HG03521 (cell line): Measurements from ENCODE around the gene TMEM63A.
"Not testable (repeated sequence)": the region's sequence is repeated elsewhere in the genome, so short reads cannot be mapped to it uniquely, and the experiment has no call there.

Experiments
- ATAC-seq: cut with Tn5 transposase; IDR thresholded peaks from one replicate; pipeline ENCODE4 v1.9.1; 2021; ENCODE audit warnings: mild to moderate bottlenecking, moderate library complexity; ENCODE audit not compliant: unreplicated experiment

Gene TMEM63A

GRCh38 chr1:225823811-225824261 lies 58.3 kb downstream of the TMEM63A start:
- ATAC-seq: no peak

DNA sequence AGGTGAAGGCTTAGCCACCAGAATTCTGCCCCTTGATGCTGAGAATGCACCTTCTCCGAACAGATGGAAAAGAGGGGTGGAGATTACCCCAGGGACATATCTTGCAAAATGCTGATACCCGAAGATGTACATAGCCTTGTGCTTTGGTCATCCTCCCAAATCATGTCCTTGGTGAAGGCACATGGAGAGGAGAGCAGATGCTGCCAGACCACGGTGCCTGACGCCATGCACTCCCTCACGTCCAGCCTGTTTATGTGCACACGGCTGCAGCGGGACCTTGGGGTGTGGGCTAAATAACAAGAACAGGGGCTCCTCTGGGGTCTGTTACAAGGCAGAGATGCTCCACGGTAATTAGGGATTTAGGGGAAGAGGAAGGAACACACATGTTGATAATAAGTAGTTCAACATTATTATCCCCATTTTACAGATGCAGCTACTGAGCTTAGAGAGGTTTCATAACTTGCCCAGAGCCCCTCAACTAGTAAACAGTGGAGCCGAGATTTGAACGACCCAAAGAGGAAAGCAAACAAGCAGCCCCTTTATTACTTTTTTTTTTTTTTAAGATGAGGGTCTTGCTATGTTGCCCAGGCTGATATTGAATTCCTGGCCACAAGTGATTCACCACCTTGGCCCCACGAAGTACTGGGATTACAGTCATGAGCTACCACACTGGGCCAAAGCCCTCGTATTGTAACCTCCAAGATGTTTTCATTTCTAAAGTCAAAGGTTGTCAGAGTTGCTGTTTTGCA lies 59.4 kb downstream of the TMEM63A start:
- no peak for ATAC-seq

DNA sequence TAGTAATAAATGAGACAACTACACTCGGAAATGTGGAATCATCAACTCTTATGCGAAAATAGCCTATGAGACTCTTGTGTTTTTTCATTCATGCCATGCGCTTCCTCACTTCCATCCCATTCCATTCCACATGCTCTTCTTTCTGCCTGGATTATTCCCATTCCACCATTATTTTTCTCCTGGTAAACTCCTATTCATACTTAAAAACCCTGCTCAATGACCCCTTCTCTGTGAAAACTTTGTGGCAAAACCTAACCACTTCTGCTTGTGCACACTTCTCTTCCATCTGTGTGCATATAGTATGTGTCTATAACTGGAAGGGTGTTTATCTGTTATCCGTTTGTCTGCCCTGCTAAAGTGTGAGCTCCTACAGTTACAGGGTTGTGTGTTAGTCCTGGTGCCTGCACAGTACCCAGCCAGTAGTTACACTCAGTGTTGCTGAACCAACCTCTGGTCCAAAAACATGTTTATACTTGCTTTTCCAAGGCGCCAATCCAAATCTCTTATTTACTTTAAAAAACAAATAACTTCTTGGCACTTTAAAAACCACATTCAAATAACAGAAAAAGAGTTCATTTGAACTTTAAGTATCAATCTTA lies 61.6 kb downstream of the TMEM63A start:
- ATAC-seq: no peak

DNA sequence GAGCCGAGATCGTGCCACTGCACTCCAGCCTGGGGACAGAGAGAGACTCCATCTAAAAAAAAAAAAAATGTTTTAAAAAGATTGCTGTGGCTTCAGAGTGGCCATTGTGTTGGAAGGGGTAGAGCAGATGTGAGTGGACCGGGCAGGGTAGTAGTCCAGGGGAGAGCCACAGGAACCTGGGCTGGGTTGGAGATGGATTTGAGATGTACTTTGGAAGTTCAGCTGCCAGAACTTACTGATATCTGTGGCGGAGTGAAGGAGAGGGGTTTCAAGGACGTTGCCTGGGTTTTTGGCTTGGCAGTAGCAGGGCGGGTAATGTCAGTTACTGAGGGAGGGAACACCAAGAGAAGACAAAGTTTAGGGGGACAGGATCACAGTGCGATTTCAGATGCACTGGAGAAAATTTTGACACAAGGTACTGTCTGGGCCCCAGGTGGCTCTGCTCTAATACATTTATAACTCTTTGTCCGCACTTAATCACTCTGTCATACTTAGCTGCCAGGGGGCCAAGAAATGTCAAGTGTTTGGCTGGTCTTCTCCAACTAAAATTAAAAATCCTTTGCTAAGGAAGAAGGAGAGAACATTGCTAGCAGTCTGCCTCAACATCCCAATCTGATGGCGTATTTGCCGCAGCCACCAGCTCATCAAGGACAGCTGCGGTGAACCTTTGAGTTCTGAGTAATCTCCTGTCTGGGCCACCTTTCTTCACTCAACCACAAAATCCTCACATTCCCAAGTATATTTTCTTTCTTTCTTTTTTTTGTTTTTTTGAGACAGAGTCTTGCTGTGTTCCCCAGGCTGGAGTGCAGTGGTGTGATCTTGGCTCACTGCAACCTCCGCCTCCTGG lies 62.6 kb downstream of the TMEM63A start:
- no peak for ATAC-seq

DNA sequence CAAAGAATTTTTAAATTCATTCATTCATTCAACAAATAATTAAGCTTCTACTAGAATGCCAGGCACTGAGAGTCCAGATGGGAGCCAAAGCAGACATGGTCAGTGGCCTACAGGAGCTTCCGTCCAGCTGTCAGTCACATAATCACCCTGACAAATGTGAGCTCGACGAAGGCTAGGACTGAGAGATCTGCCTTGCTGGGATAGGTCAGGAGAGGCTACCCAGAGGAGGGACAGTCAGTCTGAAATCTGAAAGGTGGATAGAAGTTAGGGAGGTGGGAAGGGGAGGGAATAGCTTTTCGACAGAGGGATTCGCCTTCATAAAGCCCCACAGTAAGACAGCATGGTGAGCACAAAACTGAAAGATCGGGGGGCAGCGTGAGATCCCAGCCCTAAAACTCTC lies 64.0 kb downstream of the TMEM63A start:
- no peak for ATAC-seq

GRCh38 chr1:225817611-225818061 lies 64.5 kb downstream of the TMEM63A start:
- ATAC-seq: no peak

- no peak for ATAC-seq
These were observed 65.3 kb downstream of the TMEM63A start for GRCh38 chr1:225816643-225817538.

DNA sequence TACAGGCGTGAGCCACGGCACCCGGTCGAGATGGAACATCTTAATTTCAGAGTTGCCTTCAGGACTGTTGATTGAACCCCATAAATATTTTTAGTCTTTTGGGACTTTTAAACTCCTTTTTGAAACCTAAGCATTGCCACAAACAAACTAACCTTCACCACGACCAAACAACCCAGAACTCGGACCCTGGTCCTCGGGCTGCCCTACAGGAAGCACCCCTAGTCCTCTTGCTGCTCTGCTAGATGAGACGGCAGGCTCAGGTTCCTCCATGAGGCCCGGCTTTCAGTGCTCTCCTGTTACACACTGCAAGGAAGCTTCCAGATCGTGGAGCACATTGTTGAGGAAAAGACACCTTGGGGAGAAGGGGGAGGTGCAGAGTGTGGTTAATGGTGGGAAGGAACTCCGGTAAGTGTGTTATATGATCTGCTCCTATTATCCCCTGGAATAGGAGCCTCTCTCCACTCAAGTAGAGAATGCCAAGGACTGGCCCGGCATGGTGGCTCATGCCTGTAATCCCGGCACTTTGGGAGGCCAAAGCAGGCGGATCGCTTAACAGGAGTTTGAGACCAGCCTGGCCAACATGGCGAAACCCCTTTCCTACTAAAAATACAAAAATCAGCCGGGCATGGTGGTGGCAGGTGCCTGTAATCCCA lies 66.5 kb downstream of the TMEM63A start:
- ATAC-seq: no peak

GRCh38 chr1:225815090-225815489 lies 67.1 kb downstream of the TMEM63A start:
- not testable (repeated sequence) for ATAC-seq

- ATAC-seq: no peak
These were observed 67.8 kb downstream of the TMEM63A start for GRCh38 chr1:225814381-225814780.

DNA sequence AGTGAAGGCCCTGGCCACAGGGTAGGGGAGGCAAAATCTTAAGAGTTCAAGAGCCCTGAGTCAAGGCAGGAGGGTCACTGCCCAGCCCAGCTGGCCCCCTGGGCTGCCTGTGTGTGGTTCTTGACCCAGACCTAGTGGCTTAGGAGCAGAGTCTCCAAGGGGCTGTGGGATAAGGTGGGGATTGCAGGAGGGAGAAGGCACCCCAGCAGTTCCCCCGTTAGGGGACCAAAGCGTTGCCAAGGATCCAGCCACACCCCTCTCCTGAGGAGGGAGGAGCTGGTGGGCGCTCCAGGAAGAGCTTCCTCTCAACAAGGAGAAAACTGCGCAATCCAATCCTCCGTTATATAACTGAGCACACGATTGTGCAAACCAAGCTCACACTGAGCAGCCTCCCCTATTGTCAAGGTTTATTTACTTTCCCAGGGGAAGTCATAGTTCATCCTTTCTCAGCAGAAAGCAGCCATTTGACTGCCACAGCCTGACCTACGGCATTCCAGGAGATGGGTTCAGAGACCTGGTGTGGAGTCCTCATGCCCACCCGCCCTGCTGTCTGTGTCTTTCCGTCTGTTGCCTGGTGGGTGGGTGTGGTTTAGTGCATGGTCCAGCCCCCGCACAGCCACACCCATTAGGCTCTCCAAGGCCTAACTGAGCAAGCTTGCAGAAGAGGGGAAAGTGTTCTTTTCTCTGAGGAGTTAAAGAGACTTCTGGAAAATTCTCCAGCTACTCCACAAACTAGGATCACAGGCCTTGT lies 68.8 kb downstream of the TMEM63A start:
- ATAC-seq: no peak

- no peak for ATAC-seq
These were observed 69.5 kb downstream of the TMEM63A start for GRCh38 chr1:225812488-225813213.

DNA sequence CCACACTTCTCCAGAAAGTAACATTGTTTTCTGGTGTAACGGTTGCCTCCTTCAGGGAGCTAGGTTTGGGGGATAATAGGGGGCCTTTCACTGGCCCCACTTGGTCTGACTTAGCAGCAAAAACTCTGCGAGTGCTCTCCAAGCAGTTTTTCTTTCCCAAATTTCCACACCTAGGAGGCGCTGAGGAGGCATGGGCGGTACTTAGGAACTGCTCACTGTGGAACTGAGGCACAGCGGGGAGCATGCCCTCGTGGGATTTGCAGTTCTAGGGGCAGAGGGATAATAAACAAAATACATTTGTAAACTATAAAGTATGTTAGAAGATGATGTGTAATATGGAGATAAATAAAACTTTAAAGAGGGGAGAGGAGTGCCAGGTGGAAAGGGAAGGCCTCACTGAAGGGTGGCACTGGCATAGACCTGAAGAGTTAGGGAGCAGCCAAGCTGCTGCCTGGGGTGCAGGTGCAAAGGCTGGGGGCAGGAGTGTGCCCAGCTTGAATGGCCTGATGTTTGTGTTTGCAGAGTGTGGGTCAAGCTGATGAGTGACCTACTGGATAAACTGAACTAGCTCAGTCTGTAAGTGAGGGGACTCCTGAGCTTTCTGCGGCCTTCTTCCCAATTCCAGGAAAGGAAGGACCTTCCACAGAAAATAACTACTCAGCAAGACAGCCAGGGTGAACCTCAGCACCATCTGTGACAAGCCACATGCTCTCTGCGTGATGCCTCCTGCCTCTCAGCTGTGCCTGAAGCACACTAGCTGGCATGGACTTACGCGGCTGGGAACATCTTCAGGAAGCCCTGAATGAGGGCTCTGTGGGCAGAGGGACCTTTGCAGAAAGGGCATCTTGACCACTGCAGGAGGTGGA lies 70.3 kb downstream of the TMEM63A start:
- no peak for ATAC-seq

- not testable (repeated sequence) for ATAC-seq
These were observed 71.3 kb downstream of the TMEM63A start for GRCh38 chr1:225810579-225811538.

GRCh38 chr1:225809842-225810578 lies 72.2 kb downstream of the TMEM63A start, which contains the start of gene EPHX1:
Gene EPHX1, plus strand, starts transcription at chr1:225810124. Its CDS starts 18,606 bp downstream, at chr1:225828730.
- peak; percentile 88 for ATAC-seq

DNA sequence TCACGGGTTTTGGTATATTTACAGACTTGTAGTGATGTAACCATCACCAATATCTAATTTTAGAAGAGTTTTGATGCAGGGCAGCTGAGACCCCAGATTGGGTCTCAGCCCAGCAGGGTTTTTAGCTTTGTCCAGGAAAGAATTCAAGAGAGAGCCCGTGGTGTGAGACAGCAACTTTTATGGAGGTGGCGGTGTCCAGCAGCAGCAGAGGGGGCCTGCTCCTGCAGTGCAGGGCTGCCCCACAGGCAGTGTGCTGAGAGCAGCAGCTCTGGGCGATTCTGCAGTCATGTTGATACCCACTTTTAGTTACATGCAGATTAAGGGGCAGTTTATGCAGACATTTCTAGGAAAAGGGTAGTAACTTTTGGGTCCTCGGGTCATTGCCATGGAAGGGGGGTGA lies 74.0 kb downstream of the TMEM63A start:
- ATAC-seq: no peak
